PC-9 (cell line): ENCODE data around the gene GUCD1. TPM values are rescaled to one million over a fixed set of nuclear protein-coding genes. Genes with fewer than 3 reads are reported as not detected.

Experiments used
- BruUV-seq: library from RNA; stranded (reverse); fragments of 400-500 nt; replicated peaks from 2 replicates; lab custom pipeline; 2021; lab: Mats Ljungman, UMichigan
- CTCF ChIA-PET: fragments of 300-600 bp; sonication (Branson Sonifier 250); formaldehyde crosslinking; loops from one replicate; lab custom pipeline; 2022; ENCODE audit warnings: antibody characterized with exemption; lab: Charles Lee
- POLR2A ChIA-PET: fragments of 300-600 bp; sonication (Branson Sonifier 250); formaldehyde crosslinking; loops from one replicate; lab custom pipeline; 2022; ENCODE audit warnings: antibody characterized with exemption; ENCODE audit not compliant: unreplicated experiment; lab: Charles Lee
- DNase-seq, 2 experiments: peaks; one replicate each; pipeline versions ENCODE4 v3.0.0 to v3.0.0-alpha.2; 2015 to 2022; ENCODE audit warnings: mixed read lengths in 1 of 2
- H2AFZ ChIP-seq: fragments of 200-600 bp; sonication (generic); 2 replicates; pipeline ENCODE4 v1.8.1; 2017; ENCODE audit warnings: antibody characterized with exemption
- H3F3A ChIP-seq: fragments of 200-600 bp; sonication (generic); 2 replicates; pipeline ENCODE4 v1.8.1; 2017; ENCODE audit warnings: antibody characterized with exemption, mild to moderate bottlenecking, low read depth; ENCODE audit not compliant: insufficient read depth
- H3K27ac ChIP-seq: fragments of 200-600 bp; sonication (generic); 2 replicates; pipeline ENCODE4 v1.6.1; 2016; ENCODE audit warnings: mixed run types
- H3K27me3 ChIP-seq: fragments of 200-600 bp; sonication (generic); 2 replicates; pipeline ENCODE4 v1.6.1; 2016; ENCODE audit warnings: low read depth, mixed run types; ENCODE audit not compliant: insufficient read depth
- H3K36me3 ChIP-seq: fragments of 200-600 bp; sonication (generic); 2 replicates; pipeline ENCODE4 v1.6.1; 2016; ENCODE audit warnings: low read depth, mixed run types
- H3K4me1 ChIP-seq: fragments of 200-600 bp; sonication (generic); replicated peaks from 2 replicates; pipeline ENCODE4 v1.6.1; 2016; ENCODE audit warnings: mixed run types; ENCODE audit not compliant: insufficient read depth
- H3K4me2 ChIP-seq: fragments of 200-600 bp; sonication (generic); 2 replicates; pipeline ENCODE4 v1.6.1; 2017; ENCODE audit warnings: mixed run types
- H3K4me3 ChIP-seq: fragments of 200-600 bp; sonication (generic); 2 replicates; pipeline ENCODE4 v1.6.1; 2016; ENCODE audit warnings: mixed run types
- H3K79me2 ChIP-seq: fragments of 200-600 bp; sonication (generic); 2 replicates; pipeline ENCODE4 v1.6.1; 2017; ENCODE audit warnings: low read depth, mixed run types
- H3K9me2 ChIP-seq: fragments of 200-600 bp; sonication (generic); 2 replicates; pipeline ENCODE4 v1.8.1; 2017; ENCODE audit warnings: mild to moderate bottlenecking; ENCODE audit not compliant: insufficient read depth
- H3K9me3 ChIP-seq: fragments of 200-600 bp; sonication (generic); 2 replicates; pipeline ENCODE4 v1.8.1; 2016; ENCODE audit warnings: low read depth; ENCODE audit not compliant: insufficient read depth
- H4K20me1 ChIP-seq: fragments of 200-600 bp; sonication (generic); 2 replicates; pipeline ENCODE4 v1.8.1; 2017; ENCODE audit not compliant: insufficient read depth
- EZH2 ChIP-seq: fragments of 200-600 bp; sonication (generic); IDR thresholded peaks from 2 replicates; pipeline ENCODE4 v1.8.0; 2017; ENCODE audit warnings: antibody characterized with exemption, low read depth
- intact Hi-C: fragments of 100-400 bp; cut with micrococcal nuclease; formaldehyde crosslinking; loops from one replicate; pipeline ENCODE4 v1.10.0; 2022; ENCODE audit not compliant: unreplicated experiment
- total RNA-seq: library from RNA; stranded (reverse); gene quantifications from 2 replicates; pipeline ENCODE4 v1.2.3, GENCODE V29; 2021
- TF ChIP-seq, protein P1 (sequence below): fragments of 200-600 bp; sonication (generic); conservative IDR thresholded peaks from 2 replicates; pipeline ENCODE4 v1.6.1; 2017; ENCODE audit warnings: mixed run types, antibody characterized with exemption, mild to moderate bottlenecking, moderate library complexity

Gene GUCD1
- total RNA-seq, 1 experiment from 2014 or later = 80.2 TPM

DNA sequence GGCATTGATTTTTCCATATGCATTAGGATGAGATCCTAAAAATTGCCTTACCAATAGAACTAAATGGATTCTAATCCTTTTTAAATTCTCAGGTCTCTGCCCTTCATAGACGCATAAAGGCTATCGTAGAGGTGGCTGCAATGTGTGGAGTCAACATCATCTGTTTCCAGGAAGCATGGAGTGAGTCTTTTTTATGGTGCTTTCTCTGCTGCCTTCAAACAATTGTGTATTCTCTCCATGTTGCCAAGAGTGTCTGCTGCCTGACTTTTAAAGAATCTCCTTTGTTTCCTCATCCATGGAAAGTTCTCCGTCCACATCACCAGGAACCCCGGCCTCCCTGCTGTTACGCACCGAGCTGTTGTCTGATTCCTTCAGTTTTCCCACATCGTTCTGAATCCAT lies 52.9 kb downstream of the GUCD1 start:
- Histone ChIP-seq H3F3A (peaks cover 10% of the 10 kb centered on the region), H3K36me3 (no peaks in the 10 kb centered on the region), H3K4me2 (no peak overlapping the region), H3K27me3 (no peaks in the 10 kb centered on the region), H3K79me2 (no peaks in the 10 kb centered on the region), H2AFZ (no peak overlapping the region), H3K27ac (no peak overlapping the region), H3K4me1 (peaks cover 48% of the 10 kb centered on the region), H3K9me2 (no peaks in the 10 kb centered on the region), H4K20me1 (no peaks in the 10 kb centered on the region), H3K4me3 (no peak overlapping the region), H3K9me3 (no peaks in the 10 kb centered on the region)
- no peak for DNase-seq
- ChIA-PET CTCF (interaction anchor here (0.6 to 1.4 kb wide), 2 partner anchors 9 to 28 kb away, joined by 3 read pairs; no protein-coding TSS in a partner anchor), POLR2A (no interaction called here)
- TF ChIP-seq, protein P1, sequence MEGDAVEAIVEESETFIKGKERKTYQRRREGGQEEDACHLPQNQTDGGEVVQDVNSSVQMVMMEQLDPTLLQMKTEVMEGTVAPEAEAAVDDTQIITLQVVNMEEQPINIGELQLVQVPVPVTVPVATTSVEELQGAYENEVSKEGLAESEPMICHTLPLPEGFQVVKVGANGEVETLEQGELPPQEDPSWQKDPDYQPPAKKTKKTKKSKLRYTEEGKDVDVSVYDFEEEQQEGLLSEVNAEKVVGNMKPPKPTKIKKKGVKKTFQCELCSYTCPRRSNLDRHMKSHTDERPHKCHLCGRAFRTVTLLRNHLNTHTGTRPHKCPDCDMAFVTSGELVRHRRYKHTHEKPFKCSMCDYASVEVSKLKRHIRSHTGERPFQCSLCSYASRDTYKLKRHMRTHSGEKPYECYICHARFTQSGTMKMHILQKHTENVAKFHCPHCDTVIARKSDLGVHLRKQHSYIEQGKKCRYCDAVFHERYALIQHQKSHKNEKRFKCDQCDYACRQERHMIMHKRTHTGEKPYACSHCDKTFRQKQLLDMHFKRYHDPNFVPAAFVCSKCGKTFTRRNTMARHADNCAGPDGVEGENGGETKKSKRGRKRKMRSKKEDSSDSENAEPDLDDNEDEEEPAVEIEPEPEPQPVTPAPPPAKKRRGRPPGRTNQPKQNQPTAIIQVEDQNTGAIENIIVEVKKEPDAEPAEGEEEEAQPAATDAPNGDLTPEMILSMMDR = no peak
- no peak for TF ChIP-seq EZH2
- intact Hi-C loops = no loop called here
- BruUV-seq = no TSS peak

DNA sequence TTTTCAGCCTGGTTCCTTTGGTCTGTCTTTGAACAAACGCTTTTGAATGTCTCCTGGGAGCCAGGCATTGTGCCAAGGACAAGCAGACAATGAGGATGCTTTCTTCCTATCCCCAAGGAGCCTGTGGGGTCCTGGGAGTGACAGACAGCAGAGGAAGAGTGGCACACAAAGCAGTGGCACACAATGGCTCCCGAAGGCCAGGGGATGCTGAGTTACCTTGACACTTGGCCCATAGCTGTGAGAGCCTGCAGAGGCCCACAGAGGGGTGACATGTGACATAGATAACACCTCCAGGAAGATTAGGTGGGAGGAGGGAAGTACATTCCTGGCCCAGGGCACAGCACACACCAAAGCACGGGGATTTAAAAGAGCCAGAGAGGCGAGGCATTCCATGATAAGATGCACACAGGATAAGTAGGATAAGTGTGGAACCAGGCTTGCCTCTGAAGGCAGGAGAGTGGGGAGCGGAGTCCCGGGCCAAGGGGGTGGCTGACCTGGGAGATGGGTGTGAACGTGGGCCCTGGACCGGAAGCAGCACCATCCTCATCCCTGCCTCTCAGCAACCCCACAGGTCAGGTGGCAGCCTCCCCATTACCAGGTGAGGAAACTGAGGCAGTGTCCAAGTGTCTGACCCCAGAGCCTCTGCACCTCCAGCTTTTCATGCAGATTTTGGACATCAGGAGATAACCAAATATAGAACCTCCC lies 53.5 kb downstream of the GUCD1 start:
- Histone ChIP-seq H3K4me2 (no peak overlapping the region), H2AFZ (no peak overlapping the region), H3K79me2 (no peaks in the 10 kb centered on the region), H3K9me3 (no peaks in the 10 kb centered on the region), H4K20me1 (no peaks in the 10 kb centered on the region), H3K9me2 (no peaks in the 10 kb centered on the region), H3K27ac (no peak overlapping the region), H3K4me1 (peaks cover 42% of the 10 kb centered on the region), H3K4me3 (no peak overlapping the region), H3F3A (peaks cover 4% of the 10 kb centered on the region; the same call in 1 of the 2 replicates), H3K27me3 (no peaks in the 10 kb centered on the region), H3K36me3 (no peaks in the 10 kb centered on the region)
- BruUV-seq = no TSS peak
- no peak for DNase-seq
- TF ChIP-seq, protein P1 = no peak
- no peak for TF ChIP-seq EZH2
- ChIA-PET CTCF (no interaction called here), POLR2A (no interaction called here)
- intact Hi-C loops = no loop called here

DNA sequence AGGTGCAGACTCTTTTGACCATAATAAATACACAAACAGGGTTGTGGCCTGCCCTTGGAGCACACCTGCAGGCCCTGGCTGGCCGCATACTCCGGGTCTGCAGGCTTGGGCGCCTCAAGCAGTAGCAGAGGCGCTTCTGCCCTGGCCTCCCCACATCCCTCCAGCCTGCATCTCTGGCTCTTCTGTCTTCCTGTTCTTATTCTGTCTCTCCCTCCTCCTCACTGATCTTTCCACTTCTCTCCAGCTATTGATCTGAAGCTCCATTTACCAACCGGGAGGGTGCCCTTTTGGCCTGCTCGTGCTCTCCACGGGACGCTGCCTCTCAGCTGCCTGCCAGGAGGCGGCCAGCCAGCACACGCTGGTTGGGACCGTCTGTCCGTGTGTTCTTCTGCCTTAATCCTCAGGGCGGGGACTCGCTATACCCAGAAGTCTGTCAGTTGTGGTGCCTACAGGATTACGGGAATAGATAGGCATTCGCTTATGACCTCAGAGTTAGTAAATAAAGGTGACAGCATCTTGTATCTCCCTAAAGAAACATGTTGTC lies 54.6 kb downstream of the GUCD1 start:
- no peak overlapping the region for H3K4me2 ChIP-seq
- H3K27me3 ChIP-seq = no peaks in the 10 kb centered on the region
- no peaks in the 10 kb centered on the region for H3K36me3 ChIP-seq
- POLR2A ChIA-PET = no interaction called here
- CTCF ChIA-PET = interaction anchor here (0.6 kb wide), 1 partner anchor 12 kb away, joined by 5 read pairs; no protein-coding TSS in a partner anchor
- no peaks in the 10 kb centered on the region for H3K79me2 ChIP-seq
- no peak overlapping the region for H2AFZ ChIP-seq
- peaks cover 32% of the 10 kb centered on the region for H3K4me1 ChIP-seq
- H3F3A ChIP-seq = no peaks in the 10 kb centered on the region; the same call in 1 of the 2 replicates
- no peak overlapping the region for H3K4me3 ChIP-seq
- TF ChIP-seq, protein P1 = no peak
- no peak for TF ChIP-seq EZH2
- DNase-seq = no peak
- H3K9me3 ChIP-seq = no peaks in the 10 kb centered on the region
- H4K20me1 ChIP-seq = no peaks in the 10 kb centered on the region
- no peaks in the 10 kb centered on the region for H3K9me2 ChIP-seq
- intact Hi-C loops = no loop called here
- no TSS peak for BruUV-seq
- H3K27ac ChIP-seq = no peak overlapping the region
